ENCODE data around the gene PRKCA. TPM values are rescaled to one million over a fixed set of nuclear protein-coding genes. Genes with fewer than 3 reads are reported as not detected.

PRKCA gene
- total RNA-seq, 3 donors from 2014 or later (not counting 1 experiment from before 2014, with no cell fraction given): 19.6 to 29.0 (median 20.4) TPM

DNA sequence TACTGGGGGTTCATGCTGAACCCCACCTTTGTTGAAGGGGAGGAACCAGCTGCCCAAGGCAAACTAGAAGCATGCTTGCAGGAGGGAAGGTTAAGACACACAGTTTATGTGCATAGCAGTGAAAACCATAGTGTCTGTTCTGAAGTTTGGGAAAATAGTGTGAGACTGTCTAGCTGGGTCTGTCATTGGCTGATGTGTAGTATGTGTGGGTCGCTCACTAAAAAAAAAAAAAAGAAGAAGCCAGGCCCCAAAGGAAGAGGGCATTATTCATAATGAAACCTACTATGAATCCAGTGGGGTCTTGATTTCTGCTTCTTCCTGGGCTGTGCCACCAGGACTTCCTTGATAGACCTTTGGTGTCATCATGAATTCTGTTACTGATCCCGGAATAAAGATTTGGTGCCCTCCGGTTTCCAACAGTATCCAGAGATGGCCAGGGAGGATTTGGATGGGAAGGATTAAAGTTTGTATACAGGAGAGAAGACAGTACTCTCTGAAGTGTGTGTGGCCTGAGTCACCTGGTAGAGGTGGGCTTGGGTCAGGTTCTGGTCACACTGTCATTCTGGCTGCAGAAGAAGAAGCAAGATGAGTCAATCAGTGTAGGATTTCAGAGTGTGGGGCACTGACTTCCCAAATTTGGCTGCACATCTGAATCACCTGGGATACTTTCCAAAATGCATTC, 220.3 kb downstream of the PRKCA start:
- Mint-ChIP-seq H3K4me3 (no peak overlapping the region), H3K4me1 (peaks cover 10 to 14% of the 10 kb centered on the region in 2 donors), H3K36me3 (no peaks in the 10 kb centered on the region), H3K9me3 (no peaks in the 10 kb centered on the region), H3K27me3 (ENCODE audit: low read depth in 2 of 2) (no peaks in the 10 kb centered on the region), H3K27ac (peak overlapping the region in 1 of 2 donors; percentile 0)
- Histone ChIP-seq H3K36me3 (ENCODE audit: control insufficient read depth, insufficient read depth, low read length) (no peaks in the 10 kb centered on the region), H3K9me3 (ENCODE audit: control insufficient read depth, insufficient read depth, low read length) (no peaks in the 10 kb centered on the region), H3K4me3 (ENCODE audit: low read length) (no peak overlapping the region), H3K27me3 (ENCODE audit: control insufficient read depth, insufficient read depth, low read length) (no peaks in the 10 kb centered on the region), H3K27ac (ENCODE audit: low read length) (no peak overlapping the region), H3K4me1 (ENCODE audit: control insufficient read depth, insufficient read depth, low read length) (no peaks in the 10 kb centered on the region)
- WGBS (ENCODE audit: insufficient coverage): 64% methylated on average over 3 of the region's 3 CpGs
- no peak for TF ChIP-seq CTCF (IDR thresholded peaks at IDR 0.05)
- intact Hi-C loops (cut with micrococcal nuclease): no loop called here
- ATAC-seq: no peak
- DNase-seq: no peak

GRCh38 chr17:66523378-66524200, 221.2 kb downstream of the PRKCA start:
- H3K27me3 ChIP-seq (ENCODE audit: control insufficient read depth, insufficient read depth, low read length): no peaks in the 10 kb centered on the region
- Mint-ChIP-seq H3K9me3 (no peaks in the 10 kb centered on the region), H3K4me1 (peaks cover 6 to 10% of the 10 kb centered on the region in 2 donors), H3K4me3 (no peak overlapping the region), H3K27ac (no peak overlapping the region), H3K27me3 (ENCODE audit: low read depth in 2 of 2) (no peaks in the 10 kb centered on the region), H3K36me3 (no peaks in the 10 kb centered on the region)
- 100% methylated on average over 4 of the region's 6 CpGs for WGBS (ENCODE audit: insufficient coverage)
- no peak for DNase-seq
- H3K27ac ChIP-seq (ENCODE audit: low read length): no peak overlapping the region
- H3K9me3 ChIP-seq (ENCODE audit: control insufficient read depth, insufficient read depth, low read length): no peaks in the 10 kb centered on the region
- H3K4me3 ChIP-seq (ENCODE audit: low read length): no peak overlapping the region
- no peak for ATAC-seq
- intact Hi-C loops (cut with micrococcal nuclease): no loop called here
- no peaks in the 10 kb centered on the region for H3K4me1 ChIP-seq (ENCODE audit: control insufficient read depth, insufficient read depth, low read length)
- H3K36me3 ChIP-seq (ENCODE audit: control insufficient read depth, insufficient read depth, low read length): no peaks in the 10 kb centered on the region
- TF ChIP-seq CTCF (IDR thresholded peaks at IDR 0.05): no peak

GRCh38 chr17:66524877-66525276, 222.5 kb downstream of the PRKCA start:
- Mint-ChIP-seq H3K4me3 (no peak overlapping the region), H3K27ac (no peak overlapping the region)
- TF ChIP-seq CTCF (IDR thresholded peaks at IDR 0.05): no peak

More at GRCh38 chr17:66524877-66525276, 222.5 kb downstream of the PRKCA start:
- intact Hi-C loops (cut with micrococcal nuclease): no loop called here
- Histone ChIP-seq H3K4me1 (ENCODE audit: control insufficient read depth, insufficient read depth, low read length) (no peaks in the 10 kb centered on the region), H3K27me3 (ENCODE audit: control insufficient read depth, insufficient read depth, low read length) (no peaks in the 10 kb centered on the region), H3K36me3 (ENCODE audit: control insufficient read depth, insufficient read depth, low read length) (no peaks in the 10 kb centered on the region), H3K4me3 (ENCODE audit: low read length) (no peak overlapping the region), H3K9me3 (ENCODE audit: control insufficient read depth, insufficient read depth, low read length) (no peaks in the 10 kb centered on the region), H3K27ac (ENCODE audit: low read length) (no peak overlapping the region)
- H3K4me1 Mint-ChIP-seq: peaks cover 6 to 10% of the 10 kb centered on the region in 2 donors
- no peaks in the 10 kb centered on the region for H3K9me3 Mint-ChIP-seq
- DNase-seq: no peak
- H3K36me3 Mint-ChIP-seq: no peaks in the 10 kb centered on the region
- 79% methylated on average over 2 of the region's 2 CpGs for WGBS (ENCODE audit: insufficient coverage)
- H3K27me3 Mint-ChIP-seq (ENCODE audit: low read depth in 2 of 2): no peaks in the 10 kb centered on the region
- no peak for ATAC-seq
